Suprapubic skin (tissue), 4 donors: Measurements from ENCODE around the gene WDR6. TPM values are rescaled to one million over a fixed set of nuclear protein-coding genes. Genes with fewer than 3 reads are reported as not detected.

Experiments
- DNase-seq, 2 donors: peaks; one replicate each; pipeline ENCODE4 v3.0.0-alpha.2; 2019; ENCODE audit warnings: low spot score in 2 of 2
- H3K27ac ChIP-seq: fragments of 200-600 bp; sonication (generic); one replicate; pipeline ENCODE4 v1.5.1; 2019
- H3K27me3 ChIP-seq: fragments of 200-600 bp; sonication (generic); one replicate; pipeline ENCODE4 v1.5.1; 2019
- H3K36me3 ChIP-seq: fragments of 200-600 bp; sonication (generic); one replicate; pipeline ENCODE4 v1.5.1; 2019
- H3K4me1 ChIP-seq: fragments of 200-600 bp; sonication (generic); one replicate; pipeline ENCODE4 v1.5.1; 2019
- H3K4me3 ChIP-seq: fragments of 200-600 bp; sonication (generic); one replicate; pipeline ENCODE4 v1.5.1; 2019; ENCODE audit warnings: mild to moderate bottlenecking
- H3K9me3 ChIP-seq: fragments of 200-600 bp; sonication (generic); one replicate; pipeline ENCODE4 v1.5.1; 2019
- EP300 ChIP-seq: sonication (generic); formaldehyde crosslinking; IDR thresholded peaks from one replicate; pipeline ENCODE4 v1.6.1; 2017; ENCODE audit warnings: antibody characterized with exemption
- POLR2A ChIP-seq, 2 donors: fragments of 450-650 bp; IDR thresholded peaks; one replicate each; pipeline ENCODE4 v1.6.1; 2017; ENCODE audit warnings: antibody characterized with exemption in 2 of 2, mild to moderate bottlenecking in 2 of 2, moderate library complexity in 2 of 2
- POLR2AphosphoS5 ChIP-seq, 3 donors: sonication (generic); formaldehyde crosslinking; IDR thresholded peaks; one replicate each; pipeline ENCODE4 v1.6.1; 2017; ENCODE audit warnings: antibody characterized with exemption in 3 of 3
- WGBS: methylation state at CpG from one replicate; pipeline ENCODE4 v1.1.5; 2018; 5-methylcytosine and 5-hydroxymethylcytosine counted together
- total RNA-seq, 4 donors: library from RNA; depleted of rRNA; stranded (reverse); fragments of >200 nt; gene quantifications; one replicate each; pipeline ENCODE4 v1.1.0, GENCODE V29; 2016
- TF ChIP-seq, protein P1 (sequence below), 2 donors: fragments of 200-600 bp in 1 of 2; fragments of 450-650 bp in 1 of 2; sonication (generic) in 1 of 2; IDR thresholded peaks; one replicate each; pipeline ENCODE4 v1.5.1; 2016 to 2019; ENCODE audit warnings: antibody characterized with exemption in 2 of 2, mild to moderate bottlenecking in 1 of 2, moderate library complexity in 1 of 2

The WDR6 gene
- total RNA-seq, 4 donors from 2014 or later = 49.1 to 105 (median 55.5) TPM

DNA sequence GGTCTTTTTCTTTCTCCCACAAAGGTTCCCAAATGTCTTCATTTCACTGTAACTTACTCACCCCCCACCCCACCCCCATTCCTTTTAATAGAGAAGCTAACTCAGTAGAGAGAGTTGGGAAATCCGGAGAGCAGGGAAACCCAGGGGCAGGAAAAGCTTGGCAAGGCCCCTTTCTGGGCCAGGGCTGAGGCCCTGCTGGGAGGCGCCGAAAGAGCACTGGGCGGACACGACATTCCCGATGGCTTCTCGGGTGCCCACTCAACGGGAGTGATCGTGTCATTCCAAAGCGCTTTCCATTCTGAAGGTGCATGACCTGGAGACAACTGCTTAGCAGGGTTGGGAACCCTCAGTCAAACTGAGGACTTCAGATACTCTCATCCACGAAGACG is 12.7 kb downstream of the WDR6 start:
- Histone ChIP-seq H3K4me1 (peaks cover 42% of the 10 kb centered on the region), H3K27me3 (no peaks in the 10 kb centered on the region), H3K27ac (peak overlapping the region; percentile 100), H3K36me3 (peaks cover 38% of the 10 kb centered on the region), H3K4me3 (peak overlapping the region; percentile 95), H3K9me3 (no peaks in the 10 kb centered on the region)
- DNase-seq = no peak
- WGBS = 53% methylated on average over 11 of the region's 12 CpGs
- TF ChIP-seq POLR2AphosphoS5 (IDR thresholded peaks at IDR 0.05) (no peak), POLR2A (IDR thresholded peaks at IDR 0.05) (no peak), EP300 (no peak)
- TF ChIP-seq, protein P1, sequence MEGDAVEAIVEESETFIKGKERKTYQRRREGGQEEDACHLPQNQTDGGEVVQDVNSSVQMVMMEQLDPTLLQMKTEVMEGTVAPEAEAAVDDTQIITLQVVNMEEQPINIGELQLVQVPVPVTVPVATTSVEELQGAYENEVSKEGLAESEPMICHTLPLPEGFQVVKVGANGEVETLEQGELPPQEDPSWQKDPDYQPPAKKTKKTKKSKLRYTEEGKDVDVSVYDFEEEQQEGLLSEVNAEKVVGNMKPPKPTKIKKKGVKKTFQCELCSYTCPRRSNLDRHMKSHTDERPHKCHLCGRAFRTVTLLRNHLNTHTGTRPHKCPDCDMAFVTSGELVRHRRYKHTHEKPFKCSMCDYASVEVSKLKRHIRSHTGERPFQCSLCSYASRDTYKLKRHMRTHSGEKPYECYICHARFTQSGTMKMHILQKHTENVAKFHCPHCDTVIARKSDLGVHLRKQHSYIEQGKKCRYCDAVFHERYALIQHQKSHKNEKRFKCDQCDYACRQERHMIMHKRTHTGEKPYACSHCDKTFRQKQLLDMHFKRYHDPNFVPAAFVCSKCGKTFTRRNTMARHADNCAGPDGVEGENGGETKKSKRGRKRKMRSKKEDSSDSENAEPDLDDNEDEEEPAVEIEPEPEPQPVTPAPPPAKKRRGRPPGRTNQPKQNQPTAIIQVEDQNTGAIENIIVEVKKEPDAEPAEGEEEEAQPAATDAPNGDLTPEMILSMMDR (IDR thresholded peaks at IDR 0.05) = no peak

GRCh38 chr3:49020330-49021212 is 13.4 kb downstream of the WDR6 start:
- WGBS = 14% methylated on average over 4 of the region's 51 CpGs
- H3K9me3 ChIP-seq = no peaks in the 10 kb centered on the region
- peaks cover 47% of the 10 kb centered on the region for H3K4me1 ChIP-seq

GRCh38 chr3:49021213-49021812 is 14.1 kb downstream of the WDR6 start:
- Histone ChIP-seq H3K27ac (peak overlapping the region; percentile 100), H3K9me3 (no peaks in the 10 kb centered on the region), H3K36me3 (peaks cover 38% of the 10 kb centered on the region), H3K4me3 (peak overlapping the region; percentile 95), H3K4me1 (peaks cover 52% of the 10 kb centered on the region), H3K27me3 (no peaks in the 10 kb centered on the region)
- no peak for TF ChIP-seq EP300
- peak; percentile 96 to 99 for TF ChIP-seq POLR2A (IDR thresholded peaks at IDR 0.05)
- TF ChIP-seq POLR2AphosphoS5 (IDR thresholded peaks at IDR 0.05) = peak; percentile 88 to 96 (median 93)
- TF ChIP-seq, protein P1 (IDR thresholded peaks at IDR 0.05) = no peak
- DNase-seq = peak; percentile 100
- WGBS = 0% methylated on average over 24 of the region's 60 CpGs

More at GRCh38 chr3:49020330-49021212, 13.4 kb downstream of the WDR6 start:
- H3K4me3 ChIP-seq = peak overlapping the region; percentile 95
- peak overlapping the region; percentile 100 for H3K27ac ChIP-seq
- H3K36me3 ChIP-seq = peaks cover 38% of the 10 kb centered on the region
- peak; percentile 86 to 87 for DNase-seq
- no peaks in the 10 kb centered on the region for H3K27me3 ChIP-seq
- no peak for TF ChIP-seq POLR2A (IDR thresholded peaks at IDR 0.05)
- no peak for TF ChIP-seq POLR2AphosphoS5 (IDR thresholded peaks at IDR 0.05)
- TF ChIP-seq, protein P1 (IDR thresholded peaks at IDR 0.05) = no peak
- no peak for TF ChIP-seq EP300

- Histone ChIP-seq H3K36me3 (peaks cover 39% of the 10 kb centered on the region), H3K27ac (peak within 1 kb of the TSS; percentile 100), H3K4me3 (peak within 1 kb of the TSS; percentile 95), H3K4me1 (peaks cover 52% of the 10 kb centered on the region), H3K9me3 (no peaks in the 10 kb centered on the region), H3K27me3 (no peaks in the 10 kb centered on the region)
- WGBS = under 1% methylated on average over 35 of the region's 83 CpGs
- DNase-seq = peak; percentile 96
- TF ChIP-seq EP300 (no peak), POLR2AphosphoS5 (IDR thresholded peaks at IDR 0.05) (peak in 2 of 3 donors; percentile 82 to 86), POLR2A (IDR thresholded peaks at IDR 0.05) (peak; percentile 83 to 96)
- TF ChIP-seq, protein P1 (IDR thresholded peaks at IDR 0.05) = peak; percentile 95 to 99
Observed at GRCh38 chr3:49021813-49022687, 14.9 kb downstream of the WDR6 start, which contains the start of gene NDUFAF3. Gene NDUFAF3 (plus strand): TSS chr3:49022121. CDS start chr3:49022145, 24 bp downstream.
